GM18873 (cell line): ENCODE measurements around the gene CDH22.

Experiments used
- ATAC-seq: cut with Tn5 transposase; IDR thresholded peaks from one replicate; pipeline ENCODE4 v1.9.1; 2021; ENCODE audit warnings: mild to moderate bottlenecking, moderate library complexity, moderate number of reproducible peaks; ENCODE audit not compliant: unreplicated experiment, low FRiP score

Gene CDH22

GRCh38 chr20:46204594-46205186 is 103.6 kb downstream of the CDH22 start:
- ATAC-seq, result no peak

- ATAC-seq, result no peak
Observed at GRCh38 chr20:46203510-46203837, 104.8 kb downstream of the CDH22 start.

- ATAC-seq, result no peak
Observed at GRCh38 chr20:46202766-46203509, 105.4 kb downstream of the CDH22 start.

GRCh38 chr20:46200582-46201570 is 107.4 kb downstream of the CDH22 start:
- ATAC-seq, result no peak

- no peak for ATAC-seq
Observed at GRCh38 chr20:46199198-46199597, 109.1 kb downstream of the CDH22 start.

- no peak for ATAC-seq
Observed at GRCh38 chr20:46196990-46197389, 111.3 kb downstream of the CDH22 start.

- ATAC-seq, result no peak
Observed at GRCh38 chr20:46195264-46196036, 112.8 kb downstream of the CDH22 start.

GRCh38 chr20:46194409-46194808 is 113.9 kb downstream of the CDH22 start:
- ATAC-seq, result no peak

GRCh38 chr20:46192376-46192944 is 115.8 kb downstream of the CDH22 start:
- ATAC-seq, result no peak

GRCh38 chr20:46191611-46192010 is 116.7 kb downstream of the CDH22 start:
- ATAC-seq, result no peak

GRCh38 chr20:46191168-46191540 is 117.1 kb downstream of the CDH22 start:
- no peak for ATAC-seq

- ATAC-seq, result no peak
Observed at GRCh38 chr20:46190478-46191167, 117.7 kb downstream of the CDH22 start.

- ATAC-seq, result no peak
Observed at GRCh38 chr20:46188866-46189541, 119.3 kb downstream of the CDH22 start.

- ATAC-seq, result no peak
Observed at GRCh38 chr20:46186210-46186609, 122.1 kb downstream of the CDH22 start.

GRCh38 chr20:46185353-46185752 is 122.9 kb downstream of the CDH22 start:
- no peak for ATAC-seq

- no peak for ATAC-seq
Observed at GRCh38 chr20:46183768-46184167, 124.5 kb downstream of the CDH22 start.

- ATAC-seq, result no peak
Observed at GRCh38 chr20:46182276-46183200, 125.8 kb downstream of the CDH22 start.

- ATAC-seq, result no peak
Observed at GRCh38 chr20:46179862-46180261, 128.4 kb downstream of the CDH22 start.
